ENCODE results near the gene KIF6.

KIF6 gene

GRCh38 chr6:39361657-39362486, 363.3 kb downstream of the KIF6 start:
- Mint-ChIP-seq H3K4me3 (no peak overlapping the region), H3K27me3 (peaks cover 11% of the 10 kb centered on the region), H3K27ac (no peak overlapping the region), H3K4me1 (peaks cover 6% of the 10 kb centered on the region), H3K9me3 (no peaks in the 10 kb centered on the region)
- peak; percentile 78 for ATAC-seq
- peak; percentile 41 to 52 for DNase-seq

GRCh38 chr6:39360378-39360777, 364.8 kb downstream of the KIF6 start:
- DNase-seq (no peak), ATAC-seq (no peak)
- Mint-ChIP-seq H3K4me3 (no peak overlapping the region), H3K27ac (no peak overlapping the region), H3K4me1 (peaks cover 6% of the 10 kb centered on the region), H3K27me3 (peaks cover 11% of the 10 kb centered on the region), H3K9me3 (no peaks in the 10 kb centered on the region)

DNA sequence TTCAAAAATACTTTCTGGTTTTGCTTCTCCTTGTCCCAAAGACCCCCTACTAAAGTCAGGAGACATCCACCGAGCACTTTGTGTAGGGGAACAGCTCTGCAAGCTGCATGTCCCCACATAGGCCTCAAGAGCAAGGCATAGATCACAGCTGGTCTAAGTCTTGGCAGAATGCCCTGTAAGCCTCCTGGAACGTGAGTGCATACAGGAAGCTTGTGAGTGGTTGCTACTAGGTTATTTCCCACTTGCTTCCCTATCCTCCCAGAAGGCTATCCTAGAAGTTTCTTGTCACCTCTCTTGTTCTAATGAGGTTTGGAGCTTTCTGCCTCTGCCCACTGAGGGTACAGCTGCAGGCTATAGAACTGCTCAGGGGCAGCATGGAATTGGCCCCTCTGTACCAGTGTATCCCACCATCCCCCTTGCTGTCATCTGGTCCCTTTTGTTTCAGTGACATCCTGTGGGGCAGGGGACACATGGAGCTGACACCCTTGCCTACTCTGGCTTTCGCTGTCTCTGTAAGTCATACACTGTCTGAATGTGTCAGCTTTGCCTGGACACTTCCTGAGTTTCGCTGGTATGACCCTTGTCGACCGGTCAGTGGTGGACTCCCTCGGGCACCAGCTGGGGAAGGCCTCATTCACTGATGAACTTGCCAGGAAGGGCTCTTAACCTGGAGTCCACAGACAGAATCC, 367.1 kb downstream of the KIF6 start:
- no peak for DNase-seq
- peaks cover 6% of the 10 kb centered on the region for H3K4me1 Mint-ChIP-seq
- H3K4me3 Mint-ChIP-seq, result no peak overlapping the region
- no peak overlapping the region for H3K27ac Mint-ChIP-seq
- H3K27me3 Mint-ChIP-seq, result peaks cover 11% of the 10 kb centered on the region
- no peak for ATAC-seq
- no peaks in the 10 kb centered on the region for H3K9me3 Mint-ChIP-seq

DNA sequence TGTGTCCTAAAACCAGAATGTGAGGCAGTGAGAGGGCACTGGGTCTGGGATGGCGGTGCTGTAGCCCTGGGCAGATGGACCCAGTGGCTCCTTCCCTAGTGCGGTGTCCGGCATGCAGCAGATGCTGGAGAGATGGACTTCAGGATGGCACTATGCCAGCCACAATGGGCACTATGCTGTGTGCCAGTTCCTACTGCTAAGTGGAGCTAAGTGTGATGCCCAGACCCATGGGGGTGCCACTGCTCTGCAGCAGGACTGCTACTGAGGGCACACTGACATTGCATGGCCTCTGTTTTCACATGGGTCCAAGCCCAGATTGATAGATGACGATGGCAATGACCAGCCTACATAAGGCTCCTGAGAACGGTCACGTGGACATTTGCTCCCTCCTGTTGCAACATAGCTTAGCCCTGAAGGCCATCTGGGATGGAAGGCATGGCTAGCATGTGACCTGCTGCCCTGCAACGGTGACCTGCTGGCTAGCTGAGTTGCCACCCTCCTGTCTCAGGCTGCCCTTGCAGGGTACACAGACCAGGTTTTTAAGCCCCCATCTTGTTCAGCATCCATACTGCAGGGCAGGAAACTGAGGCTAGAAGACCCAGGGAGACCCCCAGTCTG, 371.4 kb downstream of the KIF6 start:
- no peak for ATAC-seq
- Mint-ChIP-seq H3K9me3 (no peaks in the 10 kb centered on the region), H3K27me3 (no peaks in the 10 kb centered on the region), H3K27ac (no peak overlapping the region), H3K4me1 (no peaks in the 10 kb centered on the region), H3K4me3 (no peak overlapping the region)
- DNase-seq, result no peak

DNA sequence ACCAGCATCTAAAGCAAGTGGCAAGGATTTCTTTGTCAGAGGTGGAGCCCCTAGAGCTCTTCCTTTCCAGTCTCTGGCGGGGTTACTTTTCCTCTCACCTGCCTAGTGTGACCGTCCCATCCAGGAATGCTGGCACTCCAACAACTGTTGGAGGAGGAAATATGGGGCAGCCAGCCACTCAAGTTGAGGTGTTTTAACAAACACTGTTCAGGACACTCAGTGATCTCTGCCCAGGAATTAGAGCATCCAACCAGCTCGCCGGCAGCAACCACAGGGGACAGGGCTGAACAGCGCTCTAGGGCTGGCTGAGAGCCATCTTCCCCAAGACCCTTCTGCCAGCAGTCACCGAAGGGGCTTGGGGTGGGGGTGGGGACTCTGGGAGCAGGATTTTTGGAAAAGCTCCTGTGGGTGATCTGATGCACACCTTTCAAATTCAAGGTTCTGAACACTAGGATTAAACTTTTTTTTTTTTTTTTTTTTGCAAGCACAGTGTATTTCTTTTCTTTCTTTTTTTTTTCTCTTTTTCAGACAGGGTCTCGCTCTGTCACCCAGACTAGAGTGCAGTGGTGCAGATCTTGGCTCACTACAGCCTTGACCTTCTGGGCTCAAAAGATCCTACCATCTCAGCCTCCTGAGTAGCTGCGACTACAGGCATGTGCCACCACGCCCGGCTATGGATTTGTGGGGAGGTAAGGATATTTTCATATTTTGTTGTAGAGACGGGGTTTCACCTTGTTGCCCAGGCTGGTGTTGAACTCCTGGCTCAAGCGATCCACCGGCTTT, 374.3 kb downstream of the KIF6 start:
- peak overlapping the region in 1 of 2 donors; percentile 42 for H3K27ac Mint-ChIP-seq
- no peaks in the 10 kb centered on the region for H3K9me3 Mint-ChIP-seq
- peaks cover 5% of the 10 kb centered on the region for H3K27me3 Mint-ChIP-seq
- DNase-seq (no peak), ATAC-seq (no peak)
- no peak overlapping the region for H3K4me3 Mint-ChIP-seq
- no peaks in the 10 kb centered on the region for H3K4me1 Mint-ChIP-seq

- Mint-ChIP-seq H3K9me3 (no peaks in the 10 kb centered on the region), H3K4me3 (no peak overlapping the region), H3K4me1 (no peaks in the 10 kb centered on the region), H3K27me3 (peaks cover 5% of the 10 kb centered on the region), H3K27ac (no peak overlapping the region)
- ATAC-seq (no peak), DNase-seq (no peak)
These were observed 376.5 kb downstream of the KIF6 start for GRCh38 chr6:39348740-39349139.

DNA sequence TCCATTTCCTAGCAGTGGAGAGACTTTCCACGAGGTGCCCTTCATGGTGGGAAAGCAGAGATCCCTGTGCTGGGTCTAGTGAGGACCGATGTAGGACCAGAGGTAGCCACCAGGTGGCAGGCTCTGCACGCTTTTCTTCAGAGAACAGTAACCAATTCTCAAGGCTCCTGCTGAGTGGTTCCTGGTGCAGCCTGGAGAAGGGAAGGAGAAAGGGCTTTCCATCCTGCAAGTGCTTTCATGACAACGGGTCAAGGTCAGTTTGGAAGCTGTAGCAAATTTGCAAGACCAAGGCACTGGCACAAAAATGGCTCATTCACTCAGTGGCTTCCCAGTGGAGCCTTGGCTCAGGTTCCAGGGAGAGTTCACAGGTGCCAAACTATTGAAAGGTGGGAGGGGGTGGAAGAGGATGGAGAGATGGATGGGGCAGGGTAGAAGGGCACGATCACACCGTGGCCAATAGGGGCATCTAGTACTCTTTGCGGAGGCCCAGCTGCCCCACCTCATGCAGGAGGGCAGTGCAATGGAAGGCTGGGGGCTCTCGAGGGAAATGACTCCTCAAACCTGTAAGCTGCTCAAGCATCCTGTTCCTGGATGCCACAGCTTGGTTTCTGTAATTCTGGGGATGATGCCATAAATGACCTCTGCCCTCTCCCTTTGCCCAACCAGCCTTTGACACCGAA, 377.2 kb downstream of the KIF6 start:
- H3K4me3 Mint-ChIP-seq, result no peak overlapping the region
- DNase-seq (peak; percentile 42 to 51), ATAC-seq (peak; percentile 61)
- peaks cover 5% of the 10 kb centered on the region for H3K27me3 Mint-ChIP-seq
- no peaks in the 10 kb centered on the region for H3K4me1 Mint-ChIP-seq
- H3K9me3 Mint-ChIP-seq, result no peaks in the 10 kb centered on the region
- H3K27ac Mint-ChIP-seq, result no peak overlapping the region

- ATAC-seq, result no peak
These were observed 378.0 kb downstream of the KIF6 start for GRCh38 chr6:39347206-39347605.

GRCh38 chr6:39344821-39345280, 380.4 kb downstream of the KIF6 start:
- no peaks in the 10 kb centered on the region for H3K4me1 Mint-ChIP-seq
- ATAC-seq (no peak), DNase-seq (no peak)
- H3K9me3 Mint-ChIP-seq, result no peaks in the 10 kb centered on the region
- no peak overlapping the region for H3K27ac Mint-ChIP-seq
- H3K27me3 Mint-ChIP-seq, result peaks cover 5% of the 10 kb centered on the region
- no peak overlapping the region for H3K4me3 Mint-ChIP-seq

More at GRCh38 chr6:39347206-39347605, 378.0 kb downstream of the KIF6 start:
- Mint-ChIP-seq H3K9me3 (no peaks in the 10 kb centered on the region), H3K27me3 (peaks cover 5% of the 10 kb centered on the region), H3K27ac (no peak overlapping the region), H3K4me3 (no peak overlapping the region), H3K4me1 (no peaks in the 10 kb centered on the region)
- DNase-seq, result no peak

- no peaks in the 10 kb centered on the region for H3K9me3 Mint-ChIP-seq
These were observed 381.8 kb downstream of the KIF6 start for GRCh38 chr6:39343396-39343870.

GRCh38 chr6:39342692-39343395, 382.4 kb downstream of the KIF6 start:
- H3K4me3 Mint-ChIP-seq, result no peak overlapping the region
- peak; percentile 25 for ATAC-seq
- no peak for DNase-seq
- H3K9me3 Mint-ChIP-seq, result no peaks in the 10 kb centered on the region
- H3K4me1 Mint-ChIP-seq, result no peaks in the 10 kb centered on the region
- no peak overlapping the region for H3K27ac Mint-ChIP-seq
- H3K27me3 Mint-ChIP-seq, result peaks cover 8% of the 10 kb centered on the region

More at GRCh38 chr6:39343396-39343870, 381.8 kb downstream of the KIF6 start:
- H3K4me3 Mint-ChIP-seq, result no peak overlapping the region
- no peaks in the 10 kb centered on the region for H3K4me1 Mint-ChIP-seq
- DNase-seq, result no peak
- peaks cover 5% of the 10 kb centered on the region for H3K27me3 Mint-ChIP-seq
- H3K27ac Mint-ChIP-seq, result no peak overlapping the region
- ATAC-seq, result no peak

DNA sequence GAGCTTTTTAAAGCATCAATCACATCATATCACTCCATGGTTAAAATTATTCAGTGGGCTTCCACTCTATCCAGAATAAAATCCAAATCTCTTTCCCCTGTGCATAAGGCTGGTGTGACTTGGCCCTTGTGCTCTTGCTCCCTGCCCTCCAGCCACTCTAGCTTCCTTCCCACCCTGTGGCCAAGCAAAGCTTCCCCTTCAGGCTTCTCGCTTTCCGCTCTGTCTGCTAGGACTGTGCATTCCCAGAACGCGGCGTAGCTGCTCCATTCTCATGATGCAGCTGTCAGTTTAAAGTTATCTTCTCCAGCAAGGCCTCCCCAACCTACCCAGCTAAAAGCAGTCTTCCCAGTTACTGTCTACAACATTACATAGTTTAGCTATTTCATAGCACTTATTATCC, 383.3 kb downstream of the KIF6 start:
- H3K4me1 Mint-ChIP-seq, result no peaks in the 10 kb centered on the region

DNA sequence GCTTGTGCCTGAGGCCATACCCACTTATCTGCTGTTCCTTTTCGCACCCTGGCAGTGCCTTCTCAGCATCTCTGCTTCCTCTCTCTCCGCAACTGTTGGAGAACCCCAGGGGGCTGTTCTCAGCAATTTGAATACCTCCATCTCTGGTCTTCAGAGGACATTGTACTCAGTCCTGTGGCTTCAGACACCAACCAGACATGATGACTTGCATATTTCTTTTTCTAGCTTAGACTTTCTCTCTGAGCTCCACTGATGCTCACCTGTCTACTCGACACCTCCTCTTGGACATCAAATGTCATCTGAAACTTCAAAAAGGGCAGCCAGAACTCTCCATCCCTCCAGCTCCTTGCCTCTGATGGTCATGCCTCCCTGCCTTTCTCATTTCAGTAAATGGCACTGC, 383.9 kb downstream of the KIF6 start:
- Mint-ChIP-seq H3K27me3 (peaks cover 20% of the 10 kb centered on the region), H3K27ac (no peak overlapping the region), H3K4me1 (peaks cover 4% of the 10 kb centered on the region), H3K4me3 (no peak overlapping the region), H3K9me3 (no peaks in the 10 kb centered on the region)
- DNase-seq, result no peak
- no peak for ATAC-seq

More for the DNA sequence above, 383.3 kb downstream of the KIF6 start:
- DNase-seq (no peak), ATAC-seq (no peak)
- H3K27me3 Mint-ChIP-seq, result peaks cover 15% of the 10 kb centered on the region
- no peak overlapping the region for H3K4me3 Mint-ChIP-seq
- H3K27ac Mint-ChIP-seq, result no peak overlapping the region
- no peaks in the 10 kb centered on the region for H3K9me3 Mint-ChIP-seq

GRCh38 chr6:39339868-39340550, 385.2 kb downstream of the KIF6 start:
- DNase-seq (no peak), ATAC-seq (no peak)
- no peak overlapping the region for H3K4me3 Mint-ChIP-seq
- H3K4me1 Mint-ChIP-seq, result peaks cover 10% of the 10 kb centered on the region
- H3K9me3 Mint-ChIP-seq, result no peaks in the 10 kb centered on the region
- H3K27ac Mint-ChIP-seq, result no peak overlapping the region
- peaks cover 26% of the 10 kb centered on the region for H3K27me3 Mint-ChIP-seq

All from stimulated activated naive CD8-positive, alpha-beta T cell treated with anti-CD3 and anti-CD28 coated beads, Interleukin-15, amount 100 ng/mL, for 72 hours (primary cell).